Caki2 (cell line): Measurements from ENCODE around the gene OR51E2. TPM values are rescaled to one million over a fixed set of nuclear protein-coding genes. Genes with fewer than 3 reads are reported as not detected.

ENCODE experiments used
- DNase-seq: peaks from one replicate; pipeline ENCODE4 v3.0.0-alpha.2; 2015; ENCODE audit warnings: low read depth
- in situ Hi-C: cut with HindIII; loops from 2 replicates; pipeline ENCODE4 v1.10.0; 2016; ENCODE audit warnings: low sequenced_read_pairs, low pct_unique_long_range_greater_than_20kb, mixed read lengths
- total RNA-seq: library from RNA; depleted of rRNA; stranded (reverse); fragments of >200 nt; shearing (Covaris generic); gene quantifications from 2 replicates; pipeline ENCODE4 v1.2.3, GENCODE V29; 2014; ENCODE audit warnings: low replicate concordance

Gene OR51E2
- total RNA-seq, 1 experiment from 2014 or later = 0.17 TPM

GRCh38 chr11:4672470-4672869 is 25.2 kb downstream of the OR51E2 start:
- no peak for DNase-seq
- in situ Hi-C loops = no loop called here

DNA sequence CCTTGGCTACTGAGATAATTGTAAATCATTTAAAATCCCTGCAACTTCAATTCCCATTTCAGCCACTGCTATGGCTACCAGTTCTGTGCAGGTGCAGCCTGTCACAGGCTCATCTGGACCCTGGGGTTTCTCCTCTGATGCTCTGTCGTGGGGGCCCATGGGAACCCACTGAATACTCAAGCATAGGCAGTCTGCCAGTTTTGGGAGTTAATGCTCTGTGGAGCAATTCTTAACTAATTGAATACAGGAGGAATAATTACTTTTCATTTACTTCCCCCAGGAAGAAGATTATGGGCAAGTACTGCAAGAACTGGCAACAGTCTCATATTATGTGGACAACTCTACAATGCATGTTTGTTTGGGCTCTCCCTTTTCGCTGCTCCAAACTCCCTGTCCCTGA is 25.9 kb downstream of the OR51E2 start:
- in situ Hi-C loops = no loop called here
- DNase-seq = no peak

DNA sequence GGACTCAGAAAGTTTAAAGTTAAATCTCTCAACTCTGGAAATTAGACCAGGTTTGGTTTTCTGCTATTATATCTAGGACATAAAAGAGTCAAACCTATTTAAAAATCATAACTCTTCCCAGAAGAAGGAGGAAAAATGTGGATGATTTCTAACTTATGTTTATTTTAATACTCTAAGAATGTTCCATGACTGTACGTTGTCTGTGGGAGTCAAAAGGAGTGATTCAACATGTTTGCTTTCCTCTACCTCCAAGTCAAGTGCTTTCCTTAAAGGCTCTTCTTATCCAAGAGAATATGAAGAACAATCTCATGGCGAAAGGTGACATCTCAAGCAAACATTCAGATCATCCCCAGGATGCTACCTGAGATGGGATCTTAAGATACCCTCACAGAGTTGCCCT is 32.2 kb downstream of the OR51E2 start:
- DNase-seq = no peak
- in situ Hi-C loops = no loop called here

DNA sequence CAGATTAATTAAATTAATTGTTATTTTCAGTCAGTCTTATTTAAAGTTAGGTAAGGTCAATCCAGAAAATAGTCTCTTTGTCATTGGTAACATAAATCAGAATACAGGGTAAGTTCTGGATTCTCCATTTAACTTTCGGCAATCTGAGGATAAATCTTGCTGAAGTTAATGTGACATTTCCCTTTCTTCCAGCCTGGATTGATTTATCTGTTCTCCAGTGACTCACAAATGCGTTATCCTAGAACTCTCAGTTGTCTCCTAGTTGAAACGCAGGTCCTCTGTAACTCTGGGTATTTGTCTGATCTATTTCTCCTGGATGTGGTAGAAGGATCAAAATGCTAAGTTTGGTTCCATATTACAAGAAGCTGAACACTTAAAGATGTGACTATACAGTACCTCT is 32.9 kb downstream of the OR51E2 start:
- in situ Hi-C loops = no loop called here
- no peak for DNase-seq

GRCh38 chr11:4664183-4664582 is 33.5 kb downstream of the OR51E2 start:
- in situ Hi-C loops = no loop called here
- DNase-seq = no peak

DNA sequence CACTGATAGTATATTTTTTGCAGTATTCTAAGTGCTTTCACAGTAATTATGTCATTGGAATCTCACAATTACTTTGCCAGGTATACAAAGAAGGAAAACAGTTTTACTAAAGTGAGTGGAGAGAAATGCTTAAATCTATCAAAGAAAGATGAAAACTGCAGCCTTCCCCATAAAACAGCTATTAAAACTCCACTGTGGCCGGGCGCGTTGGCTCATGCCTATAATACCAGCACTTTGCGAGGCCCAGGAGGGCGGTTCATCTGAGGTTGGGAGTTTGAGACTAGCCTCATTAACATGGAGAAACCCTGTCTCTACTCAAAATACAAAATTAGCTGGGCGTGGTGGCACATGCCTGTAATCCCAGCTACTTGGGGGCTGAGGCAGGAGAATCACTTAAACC is 34.8 kb downstream of the OR51E2 start:
- no peak for DNase-seq
- in situ Hi-C loops = no loop called here

DNA sequence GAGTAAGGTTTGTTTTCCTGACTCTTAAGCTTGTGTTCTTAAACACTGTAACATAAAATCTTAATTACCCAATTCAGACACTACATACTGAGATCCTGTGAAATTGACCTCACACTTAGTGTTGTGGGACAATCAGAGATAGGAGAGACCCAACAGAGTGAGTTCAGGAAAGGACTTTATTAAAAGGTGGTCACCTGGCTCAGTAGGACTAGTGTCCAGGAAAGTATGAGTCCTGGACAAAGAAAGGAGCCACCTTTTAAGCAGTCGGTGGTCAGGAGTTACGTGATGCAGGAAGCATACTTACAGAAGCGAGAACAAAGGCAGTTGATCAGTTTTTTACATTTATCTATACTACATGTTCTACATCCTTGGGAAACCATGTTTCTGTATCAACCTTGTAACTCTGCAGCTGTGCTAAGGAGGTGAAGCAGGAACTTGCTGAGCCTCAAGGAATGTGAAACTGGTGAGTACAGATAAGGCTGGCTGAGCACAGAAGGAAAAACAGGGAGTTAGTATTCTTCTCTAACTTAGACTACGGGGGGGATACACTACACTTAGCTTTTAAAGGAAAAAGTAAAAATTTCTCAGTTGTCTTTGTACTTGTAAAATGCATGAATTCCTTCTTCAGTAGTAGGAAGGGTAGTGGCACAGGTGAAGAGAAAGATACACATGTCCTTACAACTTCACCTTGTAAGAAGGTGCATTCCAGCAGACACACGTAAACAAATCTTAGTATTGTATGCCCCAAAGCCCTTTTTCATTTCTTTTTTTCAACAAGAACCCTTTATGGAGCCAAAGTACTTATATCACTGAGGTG is 38.8 kb downstream of the OR51E2 start:
- in situ Hi-C loops = no loop called here
- DNase-seq = no peak

DNA sequence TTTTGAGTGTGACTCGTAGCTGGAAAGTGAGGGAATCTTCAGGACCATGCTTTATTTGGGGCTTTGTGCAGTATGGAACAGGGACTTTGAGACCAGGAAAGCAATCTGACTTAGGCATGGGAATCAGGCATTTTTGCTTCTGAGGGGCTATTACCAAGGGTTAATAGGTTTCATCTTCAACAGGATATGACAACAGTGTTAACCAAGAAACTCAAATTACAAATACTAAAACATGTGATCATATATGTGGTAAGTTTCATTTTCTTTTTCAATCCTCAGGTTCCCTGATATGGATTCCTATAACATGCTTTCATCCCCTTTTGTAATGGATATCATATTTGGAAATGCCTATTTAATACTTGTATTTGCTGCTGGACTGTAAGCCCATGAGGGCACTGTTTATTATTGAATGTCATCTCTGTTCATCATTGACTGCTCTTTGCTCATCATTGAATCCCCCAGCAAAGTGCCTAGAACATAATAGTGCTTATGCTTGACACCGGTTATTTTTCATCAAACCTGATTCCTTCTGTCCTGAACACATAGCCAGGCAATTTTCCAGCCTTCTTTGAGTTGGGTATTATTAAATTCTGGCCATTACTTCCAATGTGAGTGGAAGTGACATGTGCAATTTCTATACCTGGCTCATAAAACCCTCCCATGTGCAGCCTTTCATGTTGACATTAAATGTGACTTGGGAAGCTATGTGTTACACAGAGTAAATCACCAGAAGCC is 42.9 kb downstream of the OR51E2 start:
- no peak for DNase-seq
- in situ Hi-C loops = no loop called here

DNA sequence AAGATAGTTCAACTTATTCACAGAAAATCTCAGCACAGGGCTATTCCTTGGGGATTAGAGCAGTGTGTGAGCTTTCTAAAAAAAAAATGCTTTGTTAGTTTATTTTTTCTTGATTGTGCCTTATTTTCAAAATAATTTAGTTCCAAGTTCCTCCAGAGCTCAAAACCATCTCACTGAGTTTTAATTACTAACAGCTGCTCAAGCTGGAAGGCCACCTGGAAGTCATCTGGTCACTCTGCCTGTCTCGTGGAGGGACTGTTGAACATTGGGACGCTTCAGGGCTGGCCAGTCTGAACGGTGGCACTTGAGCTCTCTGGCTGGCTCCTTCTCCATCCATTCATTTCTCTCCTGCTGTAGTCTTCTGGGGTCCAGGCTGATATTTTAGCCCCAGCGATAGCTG is 49.9 kb downstream of the OR51E2 start:
- no peak for DNase-seq
- in situ Hi-C loops = no loop called here

- in situ Hi-C loops = no loop called here
- DNase-seq = no peak
Measured at GRCh38 chr11:4645974-4646373, 51.7 kb downstream of the OR51E2 start.

DNA sequence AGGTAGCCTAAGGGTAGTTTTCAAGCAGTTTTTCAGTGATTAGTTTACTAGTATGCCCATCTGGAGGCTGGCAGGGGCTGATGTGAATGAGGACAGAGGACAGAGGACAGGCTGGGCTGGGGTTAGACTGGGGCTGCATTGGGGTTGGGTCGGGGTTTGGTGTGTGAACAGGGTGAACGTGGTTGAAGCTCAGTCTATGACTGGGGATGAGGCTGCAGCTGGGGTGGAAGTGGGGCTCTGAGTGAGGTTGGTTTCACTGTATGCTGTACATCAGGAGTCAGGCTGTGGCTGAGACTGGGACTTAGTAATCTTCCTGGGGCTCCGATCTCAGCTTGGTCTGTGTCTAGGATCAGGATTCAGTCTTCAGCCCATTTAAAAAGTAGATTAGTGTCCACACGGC is 53.4 kb downstream of the OR51E2 start:
- no peak for DNase-seq
- in situ Hi-C loops = no loop called here

DNA sequence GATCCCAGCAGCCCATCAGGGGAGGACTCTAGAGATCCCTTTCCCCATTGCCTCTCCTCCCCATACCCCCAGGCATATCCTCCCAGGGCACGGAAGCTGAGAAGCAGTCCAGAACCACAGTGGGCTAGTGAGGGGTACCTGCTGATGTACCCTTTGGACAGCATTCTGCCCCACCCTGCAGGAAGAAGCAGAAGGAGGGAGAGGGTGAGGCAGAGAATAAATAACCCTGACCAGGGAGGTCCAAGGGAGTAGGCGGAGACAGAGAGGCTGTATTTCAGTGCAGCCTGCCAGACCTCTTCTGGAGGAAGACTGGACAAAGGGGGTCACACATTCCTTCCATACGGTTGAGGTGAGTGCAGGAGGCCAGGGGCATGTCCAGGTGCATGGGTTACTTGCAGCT is 54.0 kb downstream of the OR51E2 start, which contains the start of gene OR51E1:
TSS of gene OR51E1 (plus strand) at position 301 of the 400 bp plus-strand sequence. CDS start 8,545 bp downstream, outside the sequence.
- in situ Hi-C loops = no loop called here
- DNase-seq = no peak

- DNase-seq = no peak
- in situ Hi-C loops = no loop called here
Measured at GRCh38 chr11:4643076-4643475, 54.6 kb downstream of the OR51E2 start.

DNA sequence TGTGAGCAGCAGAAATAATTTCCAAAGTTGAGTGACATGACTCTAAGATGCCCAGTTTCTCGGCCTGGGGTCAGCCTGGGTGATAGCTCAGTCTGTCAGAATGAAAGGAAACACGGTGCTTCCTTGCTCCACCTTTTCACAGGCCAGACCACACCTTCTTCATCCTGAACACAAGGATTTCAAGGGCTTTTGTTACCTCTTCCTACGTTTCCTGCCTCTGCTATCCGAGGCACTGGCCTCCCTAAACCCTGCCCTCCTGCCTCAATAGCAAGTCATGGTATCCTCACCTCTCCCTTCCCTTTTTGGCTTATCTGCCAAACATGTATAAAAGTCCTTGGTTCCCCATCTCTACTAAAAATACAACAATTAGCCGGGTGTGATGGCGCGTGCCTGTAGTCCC is 55.6 kb downstream of the OR51E2 start:
- in situ Hi-C loops = no loop called here
- DNase-seq = no peak

GRCh38 chr11:4641501-4641900 is 56.2 kb downstream of the OR51E2 start:
- no peak for DNase-seq
- in situ Hi-C loops = no loop called here

- DNase-seq = no peak
- in situ Hi-C loops = no loop called here
Measured at GRCh38 chr11:4639931-4640330, 57.7 kb downstream of the OR51E2 start.

DNA sequence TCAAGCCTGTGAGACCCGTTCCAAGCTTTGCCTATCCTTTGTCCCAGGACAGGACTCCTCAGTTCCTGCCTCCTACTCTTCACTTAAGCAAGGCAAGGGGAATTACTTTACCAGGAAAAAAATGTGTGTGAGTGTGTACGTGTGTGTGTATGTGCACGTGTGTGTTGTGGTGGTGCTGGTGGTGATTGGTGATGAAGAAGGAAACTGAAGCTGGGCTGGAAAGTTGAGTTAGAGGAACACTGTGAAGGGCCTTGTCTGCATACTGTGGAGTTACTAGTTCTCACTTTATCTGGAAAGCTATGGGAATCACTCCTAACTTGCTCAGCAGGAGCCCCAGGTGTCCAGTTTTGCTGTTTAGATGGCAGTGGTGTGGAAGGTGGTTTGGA is 60.0 kb downstream of the OR51E2 start:
- in situ Hi-C loops = no loop called here
- DNase-seq = no peak

DNA sequence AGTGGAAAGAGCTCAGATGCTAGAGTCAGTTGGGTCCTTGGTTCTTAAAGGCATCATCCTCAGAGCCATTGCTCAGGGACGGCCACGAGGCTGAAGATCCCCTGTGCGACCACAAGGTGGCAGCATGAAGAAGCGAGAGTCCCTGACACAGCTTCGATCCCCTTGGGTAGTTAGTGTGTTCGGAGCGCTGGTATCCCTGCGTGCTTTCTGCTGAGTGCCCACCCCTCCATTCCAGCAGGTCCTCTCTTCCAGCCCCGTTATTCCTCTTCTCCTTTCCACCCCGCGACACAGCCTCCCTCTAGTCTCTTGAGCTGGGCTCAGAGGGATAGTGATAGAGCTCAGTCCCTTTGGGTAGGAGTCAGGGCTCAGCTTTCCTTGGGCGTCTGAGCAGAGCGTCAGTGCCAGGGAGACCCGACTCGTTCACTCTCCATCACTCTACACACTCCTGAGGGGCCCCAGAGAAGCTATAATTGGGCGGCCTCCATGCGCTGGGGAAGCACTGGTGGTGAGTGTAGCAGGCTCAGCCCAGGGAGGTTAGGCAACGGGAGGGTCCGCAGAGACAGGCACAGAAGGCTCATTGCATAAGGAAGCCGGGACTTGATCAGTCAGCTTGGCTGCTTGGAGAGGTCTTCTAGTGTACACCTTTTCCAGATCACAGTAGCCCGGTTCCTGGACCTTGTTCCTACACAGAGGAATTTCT is 60.5 kb downstream of the OR51E2 start, which contains the start of gene OR51D1:
TSS of gene OR51D1 (plus strand) at position 516 of the 700 bp plus-strand sequence. CDS start 2,314 bp downstream, outside the sequence.
- in situ Hi-C loops = no loop called here
- peak; percentile 42 for DNase-seq

GRCh38 chr11:4636136-4636535 is 61.5 kb downstream of the OR51E2 start:
- in situ Hi-C loops = no loop called here
- no peak for DNase-seq
